ENCODE data around the gene STK24. TPM values are rescaled to one million over a fixed set of nuclear protein-coding genes. Genes with fewer than 3 reads are reported as not detected.
A peak's percentile ranks its signal among the peaks of the same experiment; 100 is the strongest.

The STK24 gene
- total RNA-seq, 5 donors from 2014 or later (not counting 1 experiment from before 2014, with no cell fraction given): 92.1 to 143 (median 113) TPM

- no peaks in the 10 kb centered on the region for H3K9me3 ChIP-seq
- Mint-ChIP-seq H3K4me3 (no peak overlapping the region), H3K27me3 (no peaks in the 10 kb centered on the region), H3K27ac (no peak overlapping the region), H3K4me1 (peaks cover 11 to 14% (median 11%) of the 10 kb centered on the region in 3 donors), H3K36me3 (peaks cover 3% of the 10 kb centered on the region), H3K9me3 (no peaks in the 10 kb centered on the region)
- ChIA-PET POLR2A (no interaction called here), CTCF (interaction anchor here in 1 of 2 donors (2.5 kb wide), 1 partner anchor 211 kb away, joined by 7 read pairs; no protein-coding TSS in a partner anchor)
- no peak for DNase-seq
- WGBS (ENCODE audit: insufficient coverage): 87% methylated on average over 22 of the region's 27 CpGs
- no peaks in the 10 kb centered on the region for H3K36me3 ChIP-seq (ENCODE audit: control insufficient read depth in 2 of 2, extremely low read depth in 1 of 2, insufficient read depth in 1 of 2, low read length in 1 of 2)
- peaks cover 0 to 7% of the 10 kb centered on the region in 2 experiments for H3K27me3 ChIP-seq (replicated peaks in 1 of 2; ENCODE audit: control insufficient read depth in 2 of 2, extremely low read depth in 1 of 2, insufficient read depth in 2 of 2, low read length in 1 of 2)
- no peak overlapping the region for H3K4me3 ChIP-seq (ENCODE audit: control insufficient read depth in 1 of 2, extremely low read depth in 1 of 2, low read length in 1 of 2)
- no peak overlapping the region for H3K27ac ChIP-seq (ENCODE audit: low read length)
- peaks cover 2 to 14% of the 10 kb centered on the region in 2 experiments for H3K4me1 ChIP-seq (ENCODE audit: control insufficient read depth in 1 of 2, extremely low read depth in 1 of 2, insufficient read depth in 2 of 2, low read length in 2 of 2)
- ATAC-seq (replicated peaks in 1 of 4): no peak
These were observed 134.3 kb downstream of the STK24 start for GRCh38 chr13:98442391-98443230.

GRCh38 chr13:98441056-98441676 lies 135.7 kb downstream of the STK24 start:
- no peaks in the 10 kb centered on the region for H3K36me3 ChIP-seq (ENCODE audit: control insufficient read depth in 2 of 2, extremely low read depth in 1 of 2, insufficient read depth in 1 of 2, low read length in 1 of 2)
- WGBS (ENCODE audit: insufficient coverage): 91% methylated on average over 12 of the region's 21 CpGs
- H3K27me3 ChIP-seq (replicated peaks in 1 of 2; ENCODE audit: control insufficient read depth in 2 of 2, extremely low read depth in 1 of 2, insufficient read depth in 2 of 2, low read length in 1 of 2): peaks cover 0 to 7% of the 10 kb centered on the region in 2 experiments
- ChIA-PET POLR2A (no interaction called here), CTCF (no interaction called here)
- no peak overlapping the region for H3K27ac ChIP-seq (ENCODE audit: low read length)
- no peaks in the 10 kb centered on the region for H3K27me3 Mint-ChIP-seq
- no peak for DNase-seq
- no peaks in the 10 kb centered on the region for H3K9me3 Mint-ChIP-seq
- H3K4me1 Mint-ChIP-seq: peaks cover 11 to 14% (median 11%) of the 10 kb centered on the region in 3 donors
- H3K4me3 Mint-ChIP-seq: no peak overlapping the region
- H3K4me3 ChIP-seq (ENCODE audit: control insufficient read depth in 1 of 2, extremely low read depth in 1 of 2, low read length in 1 of 2): no peak overlapping the region
- ATAC-seq (replicated peaks in 1 of 4): no peak
- H3K27ac Mint-ChIP-seq: no peak overlapping the region
- peaks cover 2 to 14% of the 10 kb centered on the region in 2 experiments for H3K4me1 ChIP-seq (ENCODE audit: control insufficient read depth in 1 of 2, extremely low read depth in 1 of 2, insufficient read depth in 2 of 2, low read length in 2 of 2)
- no peaks in the 10 kb centered on the region for H3K36me3 Mint-ChIP-seq
- H3K9me3 ChIP-seq: no peaks in the 10 kb centered on the region

GRCh38 chr13:98440390-98441055 lies 136.4 kb downstream of the STK24 start:
- ChIA-PET POLR2A (no interaction called here), CTCF (no interaction called here)
- Mint-ChIP-seq H3K4me1 (peaks cover 8 to 12% (median 8%) of the 10 kb centered on the region in 3 donors), H3K9me3 (no peaks in the 10 kb centered on the region), H3K27me3 (no peaks in the 10 kb centered on the region), H3K27ac (no peak overlapping the region), H3K4me3 (no peak overlapping the region), H3K36me3 (no peaks in the 10 kb centered on the region)
- Histone ChIP-seq H3K4me1 (ENCODE audit: control insufficient read depth in 1 of 2, extremely low read depth in 1 of 2, insufficient read depth in 2 of 2, low read length in 2 of 2) (peaks cover 2 to 9% of the 10 kb centered on the region in 2 experiments), H3K27ac (ENCODE audit: low read length) (no peak overlapping the region), H3K9me3 (no peaks in the 10 kb centered on the region), H3K27me3 (replicated peaks in 1 of 2; ENCODE audit: control insufficient read depth in 2 of 2, extremely low read depth in 1 of 2, insufficient read depth in 2 of 2, low read length in 1 of 2) (peaks cover 0 to 7% of the 10 kb centered on the region in 2 experiments), H3K36me3 (ENCODE audit: control insufficient read depth in 2 of 2, extremely low read depth in 1 of 2, insufficient read depth in 1 of 2, low read length in 1 of 2) (no peaks in the 10 kb centered on the region), H3K4me3 (ENCODE audit: control insufficient read depth in 1 of 2, extremely low read depth in 1 of 2, low read length in 1 of 2) (no peak overlapping the region)
- ATAC-seq (replicated peaks in 1 of 4) (no peak), DNase-seq (no peak)
- 94% methylated on average over 22 of the region's 25 CpGs for WGBS (ENCODE audit: insufficient coverage)

- CTCF ChIA-PET: no interaction called here
- WGBS (ENCODE audit: insufficient coverage): 92% methylated on average over 15 of the region's 16 CpGs
- H3K9me3 Mint-ChIP-seq: no peaks in the 10 kb centered on the region
- no peaks in the 10 kb centered on the region for H3K27me3 Mint-ChIP-seq
- POLR2A ChIA-PET: no interaction called here
- no peak overlapping the region for H3K4me3 Mint-ChIP-seq
- no peaks in the 10 kb centered on the region for H3K9me3 ChIP-seq
- no peak for DNase-seq
- no peaks in the 10 kb centered on the region for H3K36me3 ChIP-seq (ENCODE audit: control insufficient read depth in 2 of 2, extremely low read depth in 1 of 2, insufficient read depth in 1 of 2, low read length in 1 of 2)
- no peak overlapping the region for H3K4me3 ChIP-seq (ENCODE audit: control insufficient read depth in 1 of 2, extremely low read depth in 1 of 2, low read length in 1 of 2)
- peaks cover 0 to 3% of the 10 kb centered on the region in 2 experiments for H3K4me1 ChIP-seq (ENCODE audit: control insufficient read depth in 1 of 2, extremely low read depth in 1 of 2, insufficient read depth in 2 of 2, low read length in 2 of 2)
- no peak for ATAC-seq (replicated peaks in 1 of 4)
- no peak overlapping the region for H3K27ac ChIP-seq (ENCODE audit: low read length)
- peaks cover 0 to 7% of the 10 kb centered on the region in 2 experiments for H3K27me3 ChIP-seq (replicated peaks in 1 of 2; ENCODE audit: control insufficient read depth in 2 of 2, extremely low read depth in 1 of 2, insufficient read depth in 2 of 2, low read length in 1 of 2)
- no peaks in the 10 kb centered on the region for H3K36me3 Mint-ChIP-seq
- peaks cover 2 to 6% (median 2%) of the 10 kb centered on the region in 3 donors for H3K4me1 Mint-ChIP-seq
- peak overlapping the region in 1 of 2 donors; percentile 22 for H3K27ac Mint-ChIP-seq
These were observed 137.0 kb downstream of the STK24 start for GRCh38 chr13:98439896-98440295.

GRCh38 chr13:98439126-98439828 lies 137.6 kb downstream of the STK24 start:
- Mint-ChIP-seq H3K27me3 (no peaks in the 10 kb centered on the region), H3K4me1 (peaks cover 0 to 3% (median 0%) of the 10 kb centered on the region in 3 donors), H3K4me3 (no peak overlapping the region), H3K9me3 (no peaks in the 10 kb centered on the region), H3K36me3 (no peaks in the 10 kb centered on the region), H3K27ac (peak overlapping the region in 1 of 2 donors; percentile 22)
- Histone ChIP-seq H3K9me3 (no peaks in the 10 kb centered on the region), H3K4me3 (ENCODE audit: control insufficient read depth in 1 of 2, extremely low read depth in 1 of 2, low read length in 1 of 2) (no peak overlapping the region), H3K36me3 (ENCODE audit: control insufficient read depth in 2 of 2, extremely low read depth in 1 of 2, insufficient read depth in 1 of 2, low read length in 1 of 2) (no peaks in the 10 kb centered on the region), H3K27ac (ENCODE audit: low read length) (no peak overlapping the region), H3K4me1 (ENCODE audit: control insufficient read depth in 1 of 2, extremely low read depth in 1 of 2, insufficient read depth in 2 of 2, low read length in 2 of 2) (no peaks in the 10 kb centered on the region), H3K27me3 (replicated peaks in 1 of 2; ENCODE audit: control insufficient read depth in 2 of 2, extremely low read depth in 1 of 2, insufficient read depth in 2 of 2, low read length in 1 of 2) (peaks cover 0 to 7% of the 10 kb centered on the region in 2 experiments)
- 93% methylated on average over 25 of the region's 32 CpGs for WGBS (ENCODE audit: insufficient coverage)
- CTCF ChIA-PET: no interaction called here
- ATAC-seq (replicated peaks in 1 of 4): no peak
- no peak for DNase-seq
- POLR2A ChIA-PET: no interaction called here
